BE2C (cell line): ENCODE results near the gene PBX2.
"Not testable (repeated sequence)": the region's sequence is repeated elsewhere in the genome, so short reads cannot be mapped to it uniquely, and the experiment has no call there.

Experiments used
- DNase-seq: peaks from one replicate; pipeline ENCODE4 v3.0.0-alpha.2; 2020
- H3K27me3 ChIP-seq: fragments of 250-450 bp; sonication (Bioruptor Pico); 2 replicates; pipeline ENCODE4 v1.5.1; 2020; ENCODE audit warnings: mild to moderate bottlenecking
- H3K36me3 ChIP-seq: fragments of 250-450 bp; sonication (Bioruptor Pico); 2 replicates; pipeline ENCODE4 v1.5.1; 2020; ENCODE audit warnings: mild to moderate bottlenecking
- H3K4me1 ChIP-seq: fragments of 250-450 bp; sonication (Bioruptor Pico); 2 replicates; pipeline ENCODE4 v1.5.1; 2020
- H3K4me3 ChIP-seq: 2 replicates; pipeline ENCODE4 v1.5.1; 2011; ENCODE audit warnings: low read depth, low read length
- H3K9me3 ChIP-seq: fragments of 250-450 bp; sonication (Bioruptor Pico); 2 replicates; pipeline ENCODE4 v1.5.1; 2020
- TF ChIP-seq, protein P1 (sequence below): IDR thresholded peaks from 2 replicates; pipeline ENCODE4 v1.5.1; 2012; ENCODE audit warnings: mild to moderate bottlenecking, low read depth, low read length

PBX2 gene

DNA sequence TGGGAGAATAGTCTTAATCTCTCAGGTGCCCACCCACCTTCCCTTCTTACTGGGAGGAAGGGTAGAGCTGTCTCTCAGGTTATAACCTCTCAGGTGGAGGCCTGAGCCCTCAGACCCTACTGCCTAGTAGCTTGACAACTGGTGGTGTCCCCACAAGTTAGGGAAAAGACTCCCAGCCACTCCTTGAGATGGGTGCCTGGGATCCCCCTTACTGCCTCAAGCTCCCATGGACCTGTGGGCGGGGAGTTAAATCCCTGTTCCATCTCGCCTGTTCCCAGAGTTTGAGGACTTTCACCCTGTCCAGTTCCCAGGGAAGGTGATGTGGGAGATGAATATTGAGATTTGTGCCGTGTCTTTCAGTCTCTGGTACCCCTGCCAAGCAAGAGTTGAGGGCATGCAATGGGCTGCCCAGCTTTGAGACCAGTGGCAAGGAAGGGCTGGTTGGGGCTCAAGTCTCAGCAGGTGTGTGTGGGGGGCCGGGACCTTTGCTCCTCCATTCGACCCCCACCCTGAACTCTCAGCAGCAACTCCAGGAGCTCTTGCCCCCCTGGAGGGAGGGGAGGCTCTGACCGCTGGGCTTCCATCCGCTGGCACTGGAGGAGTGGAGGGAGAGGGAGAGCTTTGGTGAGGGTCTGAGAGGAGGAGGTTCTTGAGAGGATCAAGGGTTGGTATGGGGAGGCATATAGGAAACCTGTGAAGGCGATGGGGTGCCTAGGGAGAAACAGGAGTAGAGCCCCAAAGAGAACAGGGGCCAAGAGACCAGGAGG is 1.1 kb upstream of the PBX2 start:
- Histone ChIP-seq H3K9me3 (no peaks in the 10 kb centered on the region), H3K4me3 (no peak overlapping the region), H3K4me1 (peaks cover 2% of the 10 kb centered on the region; the same call in 1 of the 2 replicates), H3K36me3 (peaks cover 14% of the 10 kb centered on the region), H3K27me3 (no peaks in the 10 kb centered on the region)
- DNase-seq: no peak
- TF ChIP-seq, protein P1, sequence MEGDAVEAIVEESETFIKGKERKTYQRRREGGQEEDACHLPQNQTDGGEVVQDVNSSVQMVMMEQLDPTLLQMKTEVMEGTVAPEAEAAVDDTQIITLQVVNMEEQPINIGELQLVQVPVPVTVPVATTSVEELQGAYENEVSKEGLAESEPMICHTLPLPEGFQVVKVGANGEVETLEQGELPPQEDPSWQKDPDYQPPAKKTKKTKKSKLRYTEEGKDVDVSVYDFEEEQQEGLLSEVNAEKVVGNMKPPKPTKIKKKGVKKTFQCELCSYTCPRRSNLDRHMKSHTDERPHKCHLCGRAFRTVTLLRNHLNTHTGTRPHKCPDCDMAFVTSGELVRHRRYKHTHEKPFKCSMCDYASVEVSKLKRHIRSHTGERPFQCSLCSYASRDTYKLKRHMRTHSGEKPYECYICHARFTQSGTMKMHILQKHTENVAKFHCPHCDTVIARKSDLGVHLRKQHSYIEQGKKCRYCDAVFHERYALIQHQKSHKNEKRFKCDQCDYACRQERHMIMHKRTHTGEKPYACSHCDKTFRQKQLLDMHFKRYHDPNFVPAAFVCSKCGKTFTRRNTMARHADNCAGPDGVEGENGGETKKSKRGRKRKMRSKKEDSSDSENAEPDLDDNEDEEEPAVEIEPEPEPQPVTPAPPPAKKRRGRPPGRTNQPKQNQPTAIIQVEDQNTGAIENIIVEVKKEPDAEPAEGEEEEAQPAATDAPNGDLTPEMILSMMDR: no peak

DNA sequence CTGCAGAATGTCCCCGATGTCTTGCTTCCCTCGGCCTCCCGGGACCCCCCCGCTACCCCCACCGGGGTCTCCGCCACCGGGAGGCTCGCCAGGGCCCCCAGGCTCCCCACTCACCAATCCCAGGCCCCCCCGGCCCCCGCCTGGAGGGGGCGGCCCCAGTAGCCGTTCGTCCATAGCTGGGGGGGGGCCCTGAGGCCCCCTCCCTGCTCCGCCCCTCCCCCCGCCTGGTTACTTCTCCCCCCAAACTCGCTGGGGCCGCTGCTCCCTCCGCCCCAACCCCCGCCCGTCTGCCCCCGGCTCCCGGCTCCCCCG is 304 bp downstream of the PBX2 start:
- TF ChIP-seq, protein P1: no peak
- H3K27me3 ChIP-seq: no peaks in the 10 kb centered on the region
- H3K36me3 ChIP-seq: peaks cover 14% of the 10 kb centered on the region
- H3K4me1 ChIP-seq: no peaks in the 10 kb centered on the region; the same call in 1 of the 2 replicates
- no peaks in the 10 kb centered on the region for H3K9me3 ChIP-seq
- no peak for DNase-seq
- H3K4me3 ChIP-seq: peak overlapping the region; percentile 66

DNA sequence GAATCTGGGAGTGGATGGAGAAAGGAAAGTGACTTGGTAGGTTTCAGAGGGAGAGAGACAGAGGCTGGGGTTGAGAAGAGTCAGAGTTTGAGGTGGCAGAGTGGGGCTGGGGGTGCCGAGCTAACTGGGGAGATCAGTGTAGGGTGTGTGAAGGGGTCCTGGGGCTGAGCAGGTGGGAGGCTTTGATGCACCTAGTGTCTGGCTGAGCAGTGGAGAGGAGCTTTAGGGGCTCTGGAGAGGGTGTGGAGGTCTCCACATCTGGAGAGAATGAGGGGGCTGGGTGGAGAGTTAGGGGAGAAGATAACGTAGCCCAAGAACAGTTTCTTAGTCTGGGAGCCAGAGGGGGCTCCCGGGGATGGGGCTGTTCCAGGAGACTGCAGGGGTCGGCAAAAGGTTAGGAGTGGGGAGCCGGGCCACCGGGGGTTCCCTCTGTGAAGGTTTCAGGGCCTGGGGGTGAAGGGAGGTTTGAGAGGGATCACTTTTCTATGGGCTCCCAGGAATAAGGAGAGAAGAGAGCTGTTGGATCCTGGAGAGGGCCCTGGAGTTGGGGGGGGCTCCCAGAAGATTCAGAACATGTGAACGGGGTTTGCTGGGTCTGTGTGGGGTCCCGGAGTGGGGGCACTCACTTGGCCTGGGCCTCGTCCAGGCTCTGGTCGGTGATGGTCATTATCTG is 797 bp downstream of the PBX2 start:
- Histone ChIP-seq H3K9me3 (no peaks in the 10 kb centered on the region), H3K4me1 (no peaks in the 10 kb centered on the region; the same call in 1 of the 2 replicates), H3K36me3 (peaks cover 14% of the 10 kb centered on the region), H3K27me3 (no peaks in the 10 kb centered on the region), H3K4me3 (peak overlapping the region; percentile 66)
- TF ChIP-seq, protein P1: no peak
- no peak for DNase-seq

DNA sequence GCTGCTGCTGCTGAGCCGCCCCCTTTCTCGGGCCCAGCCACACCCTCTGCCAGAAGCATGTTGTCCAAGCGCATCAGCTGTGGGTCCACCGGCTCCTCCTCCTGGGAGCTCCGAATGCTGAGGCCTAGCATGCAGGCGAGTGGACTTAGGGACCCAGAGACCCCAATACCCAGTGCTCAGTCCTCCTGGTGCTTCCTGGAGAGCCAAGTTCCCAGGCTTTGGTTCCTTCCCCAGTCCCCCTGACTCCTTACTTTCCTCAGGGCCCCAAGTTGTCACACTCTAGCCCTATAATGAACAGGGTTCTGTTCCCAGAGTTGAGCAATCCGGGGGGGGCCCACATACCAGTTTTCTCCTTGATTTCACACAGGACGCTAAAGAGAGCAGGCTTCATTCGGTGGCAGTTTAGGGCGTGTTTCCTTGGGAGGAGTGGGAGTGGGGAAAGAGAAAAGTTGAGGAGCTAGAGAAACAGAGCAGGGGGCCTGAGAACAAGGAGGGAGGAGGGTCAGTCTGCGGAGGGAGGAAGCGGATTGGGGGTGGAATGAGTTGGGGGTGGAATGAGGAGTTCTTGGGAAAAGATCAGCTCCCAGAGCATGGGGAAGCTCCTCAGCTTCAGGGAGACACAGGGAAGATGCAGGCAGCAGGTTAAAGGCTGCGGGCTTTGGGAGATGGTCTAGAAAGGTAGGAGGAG is 1.5 kb downstream of the PBX2 start:
- peaks cover 14% of the 10 kb centered on the region for H3K36me3 ChIP-seq

DNA sequence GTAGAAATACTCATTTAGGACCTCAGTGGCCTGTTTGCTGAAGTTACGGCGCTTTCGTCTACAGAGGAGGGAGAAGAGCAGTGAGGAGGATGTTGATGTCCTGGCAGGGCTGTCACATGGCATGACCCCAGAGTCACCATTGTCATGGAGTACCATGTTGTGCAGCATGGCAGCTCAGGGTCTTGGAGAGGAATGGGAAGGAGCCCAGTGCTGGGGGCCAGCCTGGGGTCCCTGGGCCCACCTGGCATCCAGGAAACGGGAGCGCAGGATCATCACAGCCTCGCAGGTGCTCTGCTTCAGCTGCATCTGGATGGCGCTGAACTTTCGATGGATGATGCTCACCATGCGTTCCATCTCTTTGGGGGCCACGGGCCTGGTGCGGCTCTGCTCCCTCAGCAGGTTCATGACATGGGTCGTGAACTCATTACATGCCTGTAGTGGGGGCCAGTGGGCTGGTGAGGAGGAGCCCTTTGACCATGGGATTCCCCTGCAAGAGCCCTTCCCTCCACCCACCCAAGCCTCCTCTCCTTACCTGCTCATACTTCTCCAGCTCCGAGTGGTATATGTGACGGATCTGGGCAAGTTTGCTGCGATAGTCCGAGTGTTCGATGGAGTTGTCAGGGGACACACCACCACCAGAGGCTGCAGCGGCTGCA is 2.1 kb downstream of the PBX2 start:
- not testable (repeated sequence) for H3K4me1 ChIP-seq, H3K9me3 ChIP-seq, H3K4me3 ChIP-seq, H3K27me3 ChIP-seq, DNase-seq
- H3K36me3 ChIP-seq: peaks cover 14% of the 10 kb centered on the region

More for the DNA sequence above, 1.5 kb downstream of the PBX2 start:
- Histone ChIP-seq H3K27me3 (no peaks in the 10 kb centered on the region), H3K4me1 (no peaks in the 10 kb centered on the region; the same call in 1 of the 2 replicates), H3K9me3 (no peaks in the 10 kb centered on the region), H3K4me3 (peak overlapping the region; percentile 66)
- DNase-seq: no peak
- TF ChIP-seq, protein P1: no peak

DNA sequence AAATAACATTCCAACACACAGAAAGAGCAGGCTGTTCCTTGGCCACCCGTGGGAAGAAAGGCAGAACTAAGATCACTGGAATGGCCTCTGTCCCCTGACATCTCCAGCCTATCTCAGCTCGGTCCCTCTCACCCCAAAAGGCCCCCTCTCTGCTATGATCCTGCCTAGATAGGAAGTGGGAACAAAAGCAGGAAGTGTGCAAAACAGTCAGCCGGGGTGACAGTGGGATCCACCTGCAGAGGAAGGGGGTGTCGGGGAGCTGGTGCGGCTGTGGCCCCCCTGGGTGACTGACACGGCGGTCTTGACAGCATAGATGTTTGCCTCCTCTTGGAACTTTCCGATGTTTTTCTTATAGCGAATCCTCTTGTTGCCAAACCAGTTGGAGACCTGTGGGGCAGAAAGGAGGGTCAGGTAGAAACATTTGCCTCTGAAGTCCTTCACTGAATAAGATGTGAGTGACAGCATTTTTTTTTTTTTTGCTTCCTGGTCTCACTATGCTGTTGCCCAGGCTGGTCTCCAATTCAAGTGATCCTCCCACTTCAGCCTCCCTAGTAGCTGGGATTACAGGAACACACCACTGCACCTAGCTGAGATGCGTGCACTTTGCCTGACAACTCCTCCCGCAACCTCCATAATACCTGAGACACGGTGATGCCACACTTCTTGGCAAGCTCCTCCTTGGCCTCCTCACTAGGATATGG is 2.8 kb downstream of the PBX2 start:
- H3K4me3 ChIP-seq: no peak overlapping the region
- TF ChIP-seq, protein P1: no peak
- peaks cover 14% of the 10 kb centered on the region for H3K36me3 ChIP-seq
- H3K4me1 ChIP-seq: no peaks in the 10 kb centered on the region; the same call in 1 of the 2 replicates
- H3K27me3 ChIP-seq: no peaks in the 10 kb centered on the region
- DNase-seq: no peak
- no peaks in the 10 kb centered on the region for H3K9me3 ChIP-seq

DNA sequence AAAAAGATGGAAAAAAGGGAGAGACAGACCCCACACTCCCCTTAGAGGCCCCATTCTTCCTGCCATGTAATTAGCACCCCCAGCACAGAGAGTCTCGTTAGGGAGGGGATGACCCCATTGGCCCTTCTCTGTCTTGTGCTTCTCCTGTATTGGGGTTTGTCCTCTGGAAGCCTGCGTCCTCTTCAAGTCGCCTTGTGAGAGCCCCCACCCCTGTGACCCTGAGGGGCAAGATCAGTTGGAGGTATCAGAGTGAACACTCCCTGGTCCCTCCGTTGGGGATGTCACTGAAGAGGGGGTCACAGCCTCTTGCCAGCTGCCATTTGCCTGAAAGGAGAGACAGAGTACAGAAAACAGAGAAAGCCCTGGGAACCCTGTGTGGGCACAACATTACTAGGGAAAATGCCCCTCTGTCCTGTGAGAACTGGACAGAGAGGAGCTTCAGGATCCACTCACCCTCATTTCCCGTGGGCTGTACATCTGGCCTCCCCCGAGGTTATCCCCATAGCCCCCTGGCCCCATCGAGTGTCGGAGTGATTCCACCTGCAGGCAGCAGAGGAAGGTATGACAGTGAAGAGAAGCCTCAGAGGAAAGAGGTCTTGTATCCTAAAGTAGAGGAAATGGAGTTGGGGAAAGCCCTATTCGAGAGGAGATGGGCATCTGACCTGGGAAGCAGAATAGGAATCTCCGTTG is 3.7 kb downstream of the PBX2 start:
- H3K9me3 ChIP-seq, H3K27me3 ChIP-seq, H3K4me1 ChIP-seq, H3K4me3 ChIP-seq, DNase-seq: not testable (repeated sequence)
- peaks cover 14% of the 10 kb centered on the region for H3K36me3 ChIP-seq

DNA sequence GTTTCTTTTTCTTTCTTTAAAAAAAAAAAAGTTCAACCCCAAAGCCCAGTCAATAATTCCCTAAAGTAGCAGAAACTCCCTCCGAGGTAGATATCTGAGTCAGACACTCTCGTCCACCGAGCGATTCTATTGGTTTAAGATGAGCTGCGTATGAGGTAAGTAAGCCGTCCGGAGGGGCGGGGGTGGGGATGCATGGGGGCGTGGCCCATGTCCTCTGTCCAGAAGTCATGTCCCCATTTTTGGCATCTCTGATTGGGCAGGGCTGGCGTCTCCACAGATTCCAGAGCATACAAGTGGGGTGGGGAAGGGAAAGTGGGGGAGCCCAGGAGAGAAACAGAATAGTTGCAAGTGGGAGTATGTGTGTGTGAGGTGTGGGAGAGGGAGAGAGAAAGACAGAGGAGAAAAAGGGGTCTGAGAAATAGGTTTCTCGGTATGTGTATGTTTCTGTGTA is 4.3 kb downstream of the PBX2 start:
- H3K4me1 ChIP-seq, H3K9me3 ChIP-seq, H3K27me3 ChIP-seq, H3K4me3 ChIP-seq: not testable (repeated sequence)
- peaks cover 14% of the 10 kb centered on the region for H3K36me3 ChIP-seq
- DNase-seq: peak; percentile 75
